PC-3 (cell line): ENCODE measurements around the gene COL4A1. TPM values are rescaled to one million over a fixed set of nuclear protein-coding genes. Genes with fewer than 3 reads are reported as not detected.

Source experiments
- ATAC-seq: fragments of 200-7000 bp; cut with Tn5 transposase; 2 replicates; pipeline ENCODE4 v1.9.1; 2020; ENCODE audit warnings: mild to moderate bottlenecking, moderate library complexity
- BruUV-seq: library from RNA; stranded (reverse); fragments of 400-500 nt; replicated peaks from 2 replicates; lab custom pipeline; 2021; lab: Mats Ljungman, UMichigan
- CTCF ChIA-PET: fragments of 300-600 bp; sonication (Branson Sonifier 250); formaldehyde crosslinking; loops from one replicate; lab custom pipeline; 2022; ENCODE audit warnings: antibody characterized with exemption; lab: Charles Lee
- POLR2A ChIA-PET: fragments of 300-600 bp; sonication (Branson Sonifier 250); formaldehyde crosslinking; loops from one replicate; lab custom pipeline; 2022; ENCODE audit warnings: antibody characterized with exemption; ENCODE audit not compliant: unreplicated experiment; lab: Charles Lee
- DNase-seq: peaks from one replicate; pipeline ENCODE4 v3.0.0-alpha.2; 2015
- H2AFZ ChIP-seq: fragments of 300-600 bp; sonication (generic); 2 replicates; pipeline ENCODE4 v1.6.0; 2016; ENCODE audit warnings: antibody characterized with exemption, low read length
- H3F3A ChIP-seq: fragments of 300-600 bp; sonication (generic); one replicate; pipeline ENCODE4 v1.6.0; 2017; ENCODE audit warnings: antibody characterized with exemption, low read length, control low read depth, mild to moderate bottlenecking; ENCODE audit not compliant: unreplicated experiment
- H3K27ac ChIP-seq: fragments of 300-600 bp; sonication (generic); 2 replicates; pipeline ENCODE4 v1.5.1; 2016; ENCODE audit warnings: mild to moderate bottlenecking, low read length
- H3K27me3 ChIP-seq: fragments of 300-600 bp; sonication (generic); 2 replicates; pipeline ENCODE4 v1.6.1; 2016; ENCODE audit warnings: low read length, mixed read lengths
- H3K36me3 ChIP-seq: fragments of 300-600 bp; sonication (generic); 2 replicates; pipeline ENCODE4 v1.6.1; 2016; ENCODE audit warnings: low read depth, mixed run types, low read length, mixed read lengths
- H3K4me1 ChIP-seq: fragments of 300-600 bp; sonication (generic); 2 replicates; pipeline ENCODE4 v1.5.1; 2016; ENCODE audit warnings: low read length; ENCODE audit not compliant: insufficient read depth
- H3K4me2 ChIP-seq: fragments of 300-600 bp; sonication (generic); 2 replicates; pipeline ENCODE4 v1.6.0; 2016; ENCODE audit warnings: low read length
- H3K4me3 ChIP-seq: fragments of 300-600 bp; sonication (generic); 2 replicates; pipeline ENCODE4 v1.5.1; 2016; ENCODE audit warnings: mild to moderate bottlenecking, low read length, mixed read lengths
- H3K79me2 ChIP-seq: fragments of 300-600 bp; sonication (generic); 2 replicates; pipeline ENCODE4 v1.6.1; 2017; ENCODE audit warnings: low read length, mixed read lengths
- H3K9ac ChIP-seq: fragments of 300-600 bp; sonication (generic); 2 replicates; pipeline ENCODE4 v1.6.0; 2016; ENCODE audit warnings: mild to moderate bottlenecking, low read length
- H3K9me2 ChIP-seq: fragments of 300-600 bp; sonication (generic); replicated peaks from 2 replicates; pipeline ENCODE4 v1.6.1; 2016; ENCODE audit warnings: mixed run types, low read length, mixed read lengths
- H3K9me3 ChIP-seq: fragments of 300-600 bp; sonication (generic); 2 replicates; pipeline ENCODE4 v1.6.1; 2016; ENCODE audit warnings: low read length, mixed read lengths
- H4K20me1 ChIP-seq: fragments of 300-600 bp; sonication (generic); 2 replicates; pipeline ENCODE4 v1.6.1; 2016; ENCODE audit warnings: low read length, mixed read lengths
- EZH2 ChIP-seq: fragments of 300-600 bp; sonication (generic); IDR thresholded peaks from one replicate; pipeline ENCODE4 v1.6.1; 2017; ENCODE audit warnings: antibody characterized with exemption, mild to moderate bottlenecking, low read length; ENCODE audit not compliant: unreplicated experiment
- EZH2phosphoT487 ChIP-seq: fragments of 300-600 bp; sonication (generic); IDR thresholded peaks from 2 replicates; pipeline ENCODE4 v1.6.1; 2018; ENCODE audit warnings: mild to moderate bottlenecking, antibody characterized with exemption, low read length, borderline replicate concordance
- intact Hi-C: fragments of 100-400 bp; cut with micrococcal nuclease; formaldehyde crosslinking; loops from 2 replicates; pipeline ENCODE4 v1.9.0; 2023
- total RNA-seq: library from RNA; depleted of rRNA; stranded (reverse); fragments of >200 nt; gene quantifications from 2 replicates; pipeline ENCODE4 v1.2.3, GENCODE V29; 2014
- TF ChIP-seq, protein P1 (sequence below): fragments of 300-600 bp; sonication (generic); conservative IDR thresholded peaks from 2 replicates; pipeline ENCODE4 v1.5.1; 2017; ENCODE audit warnings: antibody characterized with exemption, low read depth, mild to moderate bottlenecking, low read length

COL4A1 gene
- total RNA-seq, 1 experiment from 2014 or later = 48.7 TPM

DNA sequence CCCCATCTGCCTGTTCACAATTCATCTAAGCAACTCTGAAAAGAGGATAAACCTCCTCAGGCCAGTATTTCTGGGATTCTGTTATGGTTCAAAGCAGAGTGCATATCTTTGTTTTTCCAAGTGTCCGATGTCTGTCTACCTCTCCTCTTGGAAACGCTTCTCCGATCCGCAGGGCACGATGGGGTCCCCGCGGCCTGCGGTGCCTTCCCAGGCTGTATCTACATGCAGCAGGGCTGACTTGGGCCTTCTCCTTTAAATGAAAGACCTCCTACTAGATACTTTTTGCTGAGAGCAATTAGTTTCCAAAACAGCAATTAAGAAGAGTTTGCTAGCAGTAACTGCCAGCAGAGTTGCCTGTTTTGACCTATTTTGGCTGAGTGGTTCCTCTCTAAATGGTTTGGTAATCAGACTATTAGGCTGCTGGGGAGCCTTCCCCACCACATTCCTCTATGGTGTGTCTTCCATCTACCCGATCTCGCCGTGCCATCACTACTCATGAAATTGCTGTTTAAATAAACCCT lies 23.6 kb upstream of the COL4A1 start:
- no peak overlapping the region for H3K27ac ChIP-seq
- no peaks in the 10 kb centered on the region for H3K27me3 ChIP-seq
- H3F3A ChIP-seq = no peaks in the 10 kb centered on the region
- no peaks in the 10 kb centered on the region for H3K9me3 ChIP-seq
- no peak overlapping the region for H3K9ac ChIP-seq
- ATAC-seq (no peak), DNase-seq (no peak)
- POLR2A ChIA-PET = no interaction called here
- H3K9me2 ChIP-seq = no peaks in the 10 kb centered on the region
- no TSS peak for BruUV-seq
- CTCF ChIA-PET = no interaction called here
- intact Hi-C loops = no loop called here
- H3K4me2 ChIP-seq = no peak overlapping the region
- no peaks in the 10 kb centered on the region for H3K4me1 ChIP-seq
- H3K36me3 ChIP-seq = no peaks in the 10 kb centered on the region
- H2AFZ ChIP-seq = no peak overlapping the region
- TF ChIP-seq, protein P1, sequence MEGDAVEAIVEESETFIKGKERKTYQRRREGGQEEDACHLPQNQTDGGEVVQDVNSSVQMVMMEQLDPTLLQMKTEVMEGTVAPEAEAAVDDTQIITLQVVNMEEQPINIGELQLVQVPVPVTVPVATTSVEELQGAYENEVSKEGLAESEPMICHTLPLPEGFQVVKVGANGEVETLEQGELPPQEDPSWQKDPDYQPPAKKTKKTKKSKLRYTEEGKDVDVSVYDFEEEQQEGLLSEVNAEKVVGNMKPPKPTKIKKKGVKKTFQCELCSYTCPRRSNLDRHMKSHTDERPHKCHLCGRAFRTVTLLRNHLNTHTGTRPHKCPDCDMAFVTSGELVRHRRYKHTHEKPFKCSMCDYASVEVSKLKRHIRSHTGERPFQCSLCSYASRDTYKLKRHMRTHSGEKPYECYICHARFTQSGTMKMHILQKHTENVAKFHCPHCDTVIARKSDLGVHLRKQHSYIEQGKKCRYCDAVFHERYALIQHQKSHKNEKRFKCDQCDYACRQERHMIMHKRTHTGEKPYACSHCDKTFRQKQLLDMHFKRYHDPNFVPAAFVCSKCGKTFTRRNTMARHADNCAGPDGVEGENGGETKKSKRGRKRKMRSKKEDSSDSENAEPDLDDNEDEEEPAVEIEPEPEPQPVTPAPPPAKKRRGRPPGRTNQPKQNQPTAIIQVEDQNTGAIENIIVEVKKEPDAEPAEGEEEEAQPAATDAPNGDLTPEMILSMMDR = no peak
- no peak for TF ChIP-seq EZH2
- 0 out of 2 replicates have a peak, but pooled peaks cover 4% of the 10 kb centered on the region for H3K79me2 ChIP-seq
- no peaks in the 10 kb centered on the region for H4K20me1 ChIP-seq
- H3K4me3 ChIP-seq = no peak overlapping the region

DNA sequence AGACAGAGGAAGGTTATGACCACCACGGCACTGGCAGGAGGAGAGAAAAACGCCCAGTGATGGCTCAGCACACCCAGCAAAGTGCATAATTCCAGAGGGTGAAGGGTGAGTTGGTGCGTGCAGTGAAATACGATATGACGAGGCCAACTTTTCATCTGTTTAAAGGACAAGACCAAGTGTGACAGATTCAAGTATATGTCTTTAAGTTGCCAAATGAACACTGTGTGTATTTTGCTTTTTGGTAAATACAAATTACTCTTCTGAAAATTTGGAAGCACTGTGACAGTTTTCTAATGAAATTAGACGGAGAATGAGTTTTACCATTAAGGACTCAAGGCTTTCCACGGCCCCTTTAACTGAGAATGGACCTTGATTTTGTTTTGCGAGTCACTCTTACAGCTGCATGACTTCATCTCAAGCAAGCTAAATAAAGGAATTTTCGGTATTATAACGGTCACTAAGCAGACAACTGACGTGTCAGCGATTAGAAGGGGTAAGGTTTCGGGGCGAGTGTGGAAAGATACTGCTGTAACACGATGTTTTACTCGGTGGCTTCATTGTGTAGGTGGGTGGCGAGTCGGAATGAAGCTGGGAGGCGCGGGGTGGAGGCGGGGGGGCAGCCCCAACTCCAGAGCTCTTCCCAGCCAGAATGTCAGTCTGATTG lies 23.0 kb upstream of the COL4A1 start:
- Histone ChIP-seq H3F3A (no peaks in the 10 kb centered on the region), H4K20me1 (no peaks in the 10 kb centered on the region), H2AFZ (no peak overlapping the region), H3K27ac (no peak overlapping the region), H3K9ac (no peak overlapping the region), H3K9me2 (no peaks in the 10 kb centered on the region), H3K9me3 (no peaks in the 10 kb centered on the region), H3K4me1 (no peaks in the 10 kb centered on the region), H3K4me2 (no peak overlapping the region), H3K4me3 (no peak overlapping the region), H3K27me3 (no peaks in the 10 kb centered on the region), H3K79me2 (peaks cover 11% of the 10 kb centered on the region; the same call in 1 of the 2 replicates), H3K36me3 (no peaks in the 10 kb centered on the region)
- BruUV-seq = no TSS peak
- ChIA-PET CTCF (no interaction called here), POLR2A (no interaction called here)
- no peak for ATAC-seq
- intact Hi-C loops = no loop called here
- no peak for DNase-seq
- no peak for TF ChIP-seq EZH2
- TF ChIP-seq EZH2phosphoT487 = no peak
- TF ChIP-seq, protein P1 = no peak

DNA sequence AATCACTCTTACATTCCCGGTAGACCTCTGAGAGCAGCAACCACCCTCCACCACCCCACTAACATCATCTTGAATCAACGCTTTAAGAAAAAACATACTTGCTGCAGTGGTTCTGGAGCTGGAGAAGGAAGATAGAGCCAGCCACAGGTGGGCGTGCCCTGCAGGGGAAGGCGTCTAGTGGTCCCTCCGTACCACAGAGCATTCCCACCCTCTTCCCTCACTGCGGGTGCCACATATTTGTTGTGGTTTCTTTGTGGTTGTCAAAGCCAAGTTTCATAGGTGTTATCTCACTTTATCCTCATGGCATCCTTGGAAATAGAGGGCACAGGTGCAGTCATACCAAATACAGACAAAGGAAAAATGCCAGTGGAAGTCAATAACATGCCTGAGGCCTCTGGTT lies 22.3 kb upstream of the COL4A1 start:
- POLR2A ChIA-PET = no interaction called here

More for the DNA sequence above, 22.3 kb upstream of the COL4A1 start:
- no peaks in the 10 kb centered on the region for H3K27me3 ChIP-seq
- H4K20me1 ChIP-seq = no peaks in the 10 kb centered on the region
- H3K79me2 ChIP-seq = peaks cover 17% of the 10 kb centered on the region
- no peak overlapping the region for H3K4me2 ChIP-seq
- no peaks in the 10 kb centered on the region for H3K9me3 ChIP-seq
- no peak for TF ChIP-seq EZH2
- TF ChIP-seq, protein P1 = no peak
- TF ChIP-seq EZH2phosphoT487 = no peak
- no peaks in the 10 kb centered on the region for H3K36me3 ChIP-seq
- DNase-seq = no peak
- H3F3A ChIP-seq = no peaks in the 10 kb centered on the region
- ATAC-seq = no peak
- H3K4me1 ChIP-seq = no peaks in the 10 kb centered on the region
- H3K9me2 ChIP-seq = no peaks in the 10 kb centered on the region
- CTCF ChIA-PET = no interaction called here
- no peak overlapping the region for H3K27ac ChIP-seq
- BruUV-seq = no TSS peak
- intact Hi-C loops = no loop called here
- no peak overlapping the region for H3K4me3 ChIP-seq
- H2AFZ ChIP-seq = no peak overlapping the region
- H3K9ac ChIP-seq = no peak overlapping the region
